H9 (cell line): ENCODE results near the gene OPRL1. TPM values are rescaled to one million over a fixed set of nuclear protein-coding genes. Genes with fewer than 3 reads are reported as not detected.

ENCODE experiments used
- DNase-seq: peaks from one replicate; pipeline ENCODE4 v3.0.0-alpha.2; 2017
- H2AFZ ChIP-seq: one replicate; pipeline ENCODE4 v1.6.1; 2013; ENCODE audit warnings: mild to moderate bottlenecking, low read length, control low read depth, moderate library complexity
- H2AK5ac ChIP-seq: 2 replicates; pipeline ENCODE4 v1.6.1; 2013; ENCODE audit warnings: low read length, control low read depth, mixed read lengths; ENCODE audit not compliant: insufficient read length
- H2BK120ac ChIP-seq: one replicate; pipeline ENCODE4 v1.6.1; 2013; ENCODE audit warnings: low read depth, mild to moderate bottlenecking, low read length, control low read depth, inconsistent platforms; ENCODE audit not compliant: poor library complexity, severe bottlenecking
- H2BK12ac ChIP-seq: 2 replicates; pipeline ENCODE4 v1.6.1; 2013; ENCODE audit warnings: low read length, control low read depth, mixed read lengths, low read depth; ENCODE audit not compliant: insufficient read length
- H2BK15ac ChIP-seq: 2 replicates; pipeline ENCODE4 v1.6.1; 2013; ENCODE audit warnings: low read depth, low read length, control low read depth
- H2BK20ac ChIP-seq: one replicate; pipeline ENCODE4 v1.6.1; 2013; ENCODE audit warnings: low read depth, mild to moderate bottlenecking, low read length, control low read depth, inconsistent platforms; ENCODE audit not compliant: poor library complexity, severe bottlenecking
- H2BK5ac ChIP-seq: 2 replicates; pipeline ENCODE4 v1.6.1; 2013; ENCODE audit warnings: low read length, control low read depth, mixed read lengths; ENCODE audit not compliant: insufficient read length
- H3K14ac ChIP-seq: 2 replicates; pipeline ENCODE4 v1.6.1; 2013; ENCODE audit warnings: low read length, control low read depth; ENCODE audit not compliant: insufficient read depth
- H3K18ac ChIP-seq: 2 replicates; pipeline ENCODE4 v1.6.1; 2013; ENCODE audit warnings: low read depth, mild to moderate bottlenecking, mixed read lengths, low read length, control low read depth; ENCODE audit not compliant: insufficient read length
- H3K23ac ChIP-seq: 2 replicates; pipeline ENCODE4 v1.6.1; 2013; ENCODE audit warnings: low read length, control low read depth, mixed read lengths, low read depth; ENCODE audit not compliant: insufficient read length
- H3K23me2 ChIP-seq: 2 replicates; pipeline ENCODE4 v1.6.1; 2013; ENCODE audit warnings: low read depth, mild to moderate bottlenecking, mixed read lengths, low read length, control low read depth; ENCODE audit not compliant: insufficient read length, poor library complexity, severe bottlenecking
- H3K27ac ChIP-seq: 2 replicates; pipeline ENCODE4 v1.5.1; 2013; ENCODE audit warnings: low read length, control low read depth, mixed read lengths, low read depth; ENCODE audit not compliant: insufficient read length
- H3K27me3 ChIP-seq: 2 replicates; pipeline ENCODE4 v1.6.1; 2013; ENCODE audit warnings: low read length, control low read depth, inconsistent platforms; ENCODE audit not compliant: insufficient read depth
- H3K4ac ChIP-seq: 2 replicates; pipeline ENCODE4 v1.6.1; 2013; ENCODE audit warnings: low read depth, mild to moderate bottlenecking, control low read depth, inconsistent platforms, low read length, moderate library complexity
- H3K4me1 ChIP-seq: 2 replicates; pipeline ENCODE4 v1.6.1; 2013; ENCODE audit warnings: low read length, control low read depth, inconsistent platforms; ENCODE audit not compliant: insufficient read depth
- H3K4me2 ChIP-seq: 2 replicates; pipeline ENCODE4 v1.6.1; 2013; ENCODE audit warnings: low read length, control low read depth, mixed read lengths; ENCODE audit not compliant: insufficient read length, insufficient read depth
- H3K56ac ChIP-seq: 2 replicates; pipeline ENCODE4 v1.6.1; 2013; ENCODE audit warnings: low read depth, mild to moderate bottlenecking, mixed read lengths, low read length, control low read depth; ENCODE audit not compliant: insufficient read length
- H3K79me1 ChIP-seq: 2 replicates; pipeline ENCODE4 v1.6.1; 2013; ENCODE audit warnings: low read depth, mild to moderate bottlenecking, moderate library complexity, low read length, control low read depth, inconsistent platforms; ENCODE audit not compliant: insufficient read depth, poor library complexity, severe bottlenecking
- H3K79me2 ChIP-seq: 2 replicates; pipeline ENCODE4 v1.6.1; 2013; ENCODE audit warnings: low read length, control low read depth, inconsistent platforms; ENCODE audit not compliant: insufficient read depth
- H3K9ac ChIP-seq: 2 replicates; pipeline ENCODE4 v1.6.1; 2013; ENCODE audit warnings: low read length, control low read depth, mixed read lengths; ENCODE audit not compliant: insufficient read length; ENCODE audit errors: extremely low read depth
- H3K9me3 ChIP-seq: one replicate; pipeline ENCODE4 v1.6.1; 2013; ENCODE audit warnings: low read depth, low read length, inconsistent platforms; ENCODE audit not compliant: control insufficient read depth
- H3T11ph ChIP-seq: one replicate; pipeline ENCODE4 v1.6.1; 2013; ENCODE audit warnings: mild to moderate bottlenecking, low read length, control low read depth, inconsistent platforms
- H4K20me1 ChIP-seq: one replicate; pipeline ENCODE4 v1.6.1; 2013; ENCODE audit not compliant: control insufficient read depth, insufficient read length, insufficient read depth
- H4K5ac ChIP-seq: 2 replicates; pipeline ENCODE4 v1.6.1; 2013; ENCODE audit warnings: low read depth, mild to moderate bottlenecking, mixed read lengths, low read length, control low read depth; ENCODE audit not compliant: insufficient read length
- H4K8ac ChIP-seq: replicated peaks from 2 replicates; pipeline ENCODE4 v1.6.1; 2013; ENCODE audit warnings: low read length, control low read depth, mixed read lengths, low read depth; ENCODE audit not compliant: insufficient read length
- H4K91ac ChIP-seq: 2 replicates; pipeline ENCODE4 v1.6.1; 2013; ENCODE audit warnings: low read depth, mild to moderate bottlenecking, moderate library complexity, mixed read lengths, low read length, control low read depth; ENCODE audit not compliant: insufficient read length
- H3K27ac Mint-ChIP-seq, 3 experiments: 2 replicates in 2 of 3; 3 replicates in 1 of 3; pipeline ENCODE4 v1.8.0; 2020 to 2021; ENCODE audit warnings: mixed read lengths in 3 of 3, mild to moderate bottlenecking in 1 of 3, moderate library complexity in 1 of 3
- H3K27me3 Mint-ChIP-seq: 2 replicates; pipeline ENCODE4 v1.8.0; 2021; ENCODE audit warnings: low read depth, mild to moderate bottlenecking, moderate library complexity, mixed read lengths
- H3K36me3 Mint-ChIP-seq, 3 experiments: 2 replicates in 2 of 3; 3 replicates in 1 of 3; pipeline ENCODE4 v1.8.0; 2020 to 2021; ENCODE audit warnings: low read depth in 3 of 3, mixed read lengths in 3 of 3; ENCODE audit not compliant: insufficient read depth in 1 of 3
- H3K4me1 Mint-ChIP-seq, 2 experiments: 2 replicates each; pipeline ENCODE4 v1.8.0; 2020; ENCODE audit warnings: mixed read lengths in 2 of 2
- H3K4me3 Mint-ChIP-seq, 2 experiments: 2 replicates in 1 of 2; 3 replicates in 1 of 2; pipeline ENCODE4 v1.8.0; 2020 to 2021; ENCODE audit warnings: mild to moderate bottlenecking in 2 of 2, mixed read lengths in 2 of 2, moderate library complexity in 1 of 2
- H3K9me3 Mint-ChIP-seq, 2 experiments: 2 replicates in 1 of 2; 3 replicates in 1 of 2; pipeline ENCODE4 v1.8.0; 2020; ENCODE audit warnings: mild to moderate bottlenecking in 2 of 2, mixed read lengths in 2 of 2, moderate library complexity in 1 of 2
- WGBS: extraction: QIAGEN DNeasy Blood & Tissue Kit; methylation state at CpG from one replicate; pipeline ENCODE4 v1.1.7; 2013; ENCODE audit warnings: missing lambda C conversion rate, low lambda C conversion rate, mixed read lengths; ENCODE audit not compliant: insufficient read length; ENCODE audit errors: extremely low coverage; 5-methylcytosine and 5-hydroxymethylcytosine counted together
- total RNA-seq: library from RNA; stranded (reverse); gene quantifications from 2 replicates; pipeline ENCODE4 v1.2.1, GENCODE V29; 2021
- TF ChIP-seq, protein P1 (sequence below): fragments of 200-600 bp; sonication (generic); conservative IDR thresholded peaks from 3 replicates; pipeline ENCODE4 v1.8.0; 2021; ENCODE audit warnings: antibody characterized with exemption, mild to moderate bottlenecking

Gene OPRL1
- total RNA-seq, 1 experiment from 2014 or later, result 0.90 TPM

GRCh38 chr20:64113444-64113775 is 33.5 kb downstream of the OPRL1 start:
- TF ChIP-seq, protein P1, sequence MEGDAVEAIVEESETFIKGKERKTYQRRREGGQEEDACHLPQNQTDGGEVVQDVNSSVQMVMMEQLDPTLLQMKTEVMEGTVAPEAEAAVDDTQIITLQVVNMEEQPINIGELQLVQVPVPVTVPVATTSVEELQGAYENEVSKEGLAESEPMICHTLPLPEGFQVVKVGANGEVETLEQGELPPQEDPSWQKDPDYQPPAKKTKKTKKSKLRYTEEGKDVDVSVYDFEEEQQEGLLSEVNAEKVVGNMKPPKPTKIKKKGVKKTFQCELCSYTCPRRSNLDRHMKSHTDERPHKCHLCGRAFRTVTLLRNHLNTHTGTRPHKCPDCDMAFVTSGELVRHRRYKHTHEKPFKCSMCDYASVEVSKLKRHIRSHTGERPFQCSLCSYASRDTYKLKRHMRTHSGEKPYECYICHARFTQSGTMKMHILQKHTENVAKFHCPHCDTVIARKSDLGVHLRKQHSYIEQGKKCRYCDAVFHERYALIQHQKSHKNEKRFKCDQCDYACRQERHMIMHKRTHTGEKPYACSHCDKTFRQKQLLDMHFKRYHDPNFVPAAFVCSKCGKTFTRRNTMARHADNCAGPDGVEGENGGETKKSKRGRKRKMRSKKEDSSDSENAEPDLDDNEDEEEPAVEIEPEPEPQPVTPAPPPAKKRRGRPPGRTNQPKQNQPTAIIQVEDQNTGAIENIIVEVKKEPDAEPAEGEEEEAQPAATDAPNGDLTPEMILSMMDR, result no peak
- Histone ChIP-seq H2AFZ (no peak overlapping the region), H2BK12ac (no peak overlapping the region), H3K18ac (no peak overlapping the region), H3K79me1 (no peaks in the 10 kb centered on the region), H3K56ac (no peak overlapping the region), H4K91ac (no peak overlapping the region), H3K4me2 (no peak overlapping the region), H2BK20ac (no peak overlapping the region), H3K9ac (no peak overlapping the region), H3K9me3 (no peaks in the 10 kb centered on the region), H3K14ac (no peak overlapping the region), H4K8ac (no peak overlapping the region), H3T11ph (no peak overlapping the region), H2BK5ac (no peak overlapping the region), H3K27me3 (no peaks in the 10 kb centered on the region), H3K4me1 (no peaks in the 10 kb centered on the region), H3K23me2 (no peaks in the 10 kb centered on the region), H3K27ac (no peak overlapping the region), H2BK15ac (no peak overlapping the region), H3K79me2 (no peaks in the 10 kb centered on the region), H4K5ac (no peak overlapping the region), H2AK5ac (no peak overlapping the region), H3K4ac (no peak overlapping the region), H2BK120ac (no peak overlapping the region), H3K23ac (no peak overlapping the region), H4K20me1 (peaks cover 3% of the 10 kb centered on the region)
- no peak overlapping the region for H3K4me3 Mint-ChIP-seq
- WGBS, result no CpG with 5 or more reads among the region's 6 CpGs
- H3K4me1 Mint-ChIP-seq, result no peaks in the 10 kb centered on the region
- H3K27me3 Mint-ChIP-seq, result peaks cover 2% of the 10 kb centered on the region; the same call in 1 of the 2 replicates
- H3K27ac Mint-ChIP-seq, result no peak overlapping the region
- no peaks in the 10 kb centered on the region for H3K9me3 Mint-ChIP-seq
- DNase-seq, result no peak
- no peaks in the 10 kb centered on the region for H3K36me3 Mint-ChIP-seq
